Caco-2 (cell line): Measurements from ENCODE around the gene TET3. TPM values are rescaled to one million over a fixed set of nuclear protein-coding genes. Genes with fewer than 3 reads are reported as not detected.

ENCODE experiments used
- BruUV-seq: library from RNA; stranded (reverse); fragments of 400-500 nt; replicated peaks from 2 replicates; lab custom pipeline; 2021; lab: Mats Ljungman, UMichigan
- CTCF ChIA-PET: fragments of 300-600 bp; sonication (Branson Sonifier 250); formaldehyde crosslinking; loops from one replicate; lab custom pipeline; 2022; ENCODE audit warnings: antibody characterized with exemption; lab: Charles Lee
- POLR2A ChIA-PET: fragments of 300-600 bp; sonication (Branson Sonifier 250); formaldehyde crosslinking; loops from one replicate; lab custom pipeline; 2022; ENCODE audit warnings: antibody characterized with exemption; lab: Charles Lee
- DNase-seq, 2 experiments: peaks; one replicate each; pipeline versions ENCODE4 v3.0.0 to v3.0.0-alpha.2; 2020 to 2022
- H3K27me3 ChIP-seq: replicated peaks from 2 replicates; pipeline ENCODE4 v1.6.0; 2011; ENCODE audit warnings: low read length; ENCODE audit not compliant: control insufficient read depth, insufficient read depth
- H3K36me3 ChIP-seq: 2 replicates; pipeline ENCODE4 v1.5.1; 2011; ENCODE audit warnings: low read length; ENCODE audit not compliant: control insufficient read depth, insufficient read depth
- H3K4me1 ChIP-seq: fragments of 250-450 bp; sonication (Bioruptor Pico); 2 replicates; pipeline ENCODE4 v1.5.1; 2020; ENCODE audit warnings: mild to moderate bottlenecking
- H3K4me3 ChIP-seq: 2 replicates; pipeline ENCODE4 v1.5.1; 2011; ENCODE audit warnings: low read depth, mild to moderate bottlenecking, control low read depth, low read length
- H3K9me3 ChIP-seq: fragments of 250-450 bp; sonication (Bioruptor Pico); 2 replicates; pipeline ENCODE4 v1.5.1; 2020; ENCODE audit warnings: mild to moderate bottlenecking, moderate library complexity
- H3K27ac Mint-ChIP-seq: one replicate; pipeline ENCODE4 v1.8.0; 2022; ENCODE audit warnings: mixed read lengths; ENCODE audit not compliant: unreplicated experiment
- H3K27me3 Mint-ChIP-seq: one replicate; pipeline ENCODE4 v1.8.0; 2022; ENCODE audit warnings: mixed read lengths; ENCODE audit not compliant: insufficient read depth, unreplicated experiment
- H3K36me3 Mint-ChIP-seq: one replicate; pipeline ENCODE4 v1.8.0; 2022; ENCODE audit warnings: mild to moderate bottlenecking, mixed read lengths; ENCODE audit not compliant: insufficient read depth, unreplicated experiment
- H3K4me1 Mint-ChIP-seq: one replicate; pipeline ENCODE4 v1.8.0; 2022; ENCODE audit warnings: low read depth, mixed read lengths; ENCODE audit not compliant: unreplicated experiment
- H3K4me3 Mint-ChIP-seq: one replicate; pipeline ENCODE4 v1.8.0; 2022; ENCODE audit warnings: mild to moderate bottlenecking, moderate library complexity, mixed read lengths; ENCODE audit not compliant: unreplicated experiment
- H3K9me3 Mint-ChIP-seq: one replicate; pipeline ENCODE4 v1.8.0; 2022; ENCODE audit warnings: mixed read lengths; ENCODE audit not compliant: unreplicated experiment
- CTCF ChIP-seq, 2 experiments: fragments of 200-600 bp in 1 of 2; IDR thresholded peaks; 1 replicate in 1 of 2; 2 replicates in 1 of 2; pipeline versions ENCODE4 v1.5.1 to v1.8.0; 2011 to 2022; ENCODE audit warnings: antibody characterized with exemption in 1 of 2, control low read depth in 1 of 2, inconsistent platforms in 1 of 2, low read depth in 1 of 2, low read length in 1 of 2, mild to moderate bottlenecking in 1 of 2, moderate library complexity in 1 of 2; ENCODE audit not compliant: insufficient read depth in 1 of 2, severe bottlenecking in 1 of 2, unreplicated experiment in 1 of 2
- intact Hi-C: fragments of 100-400 bp; cut with micrococcal nuclease; formaldehyde crosslinking; loops from one replicate; pipeline ENCODE4 v1.10.0; 2022; ENCODE audit not compliant: unreplicated experiment
- total RNA-seq: library from RNA; stranded (reverse); gene quantifications from 2 replicates; pipeline ENCODE4 v1.2.3, GENCODE V29; 2022

TET3 gene
- total RNA-seq, 1 experiment from 2014 or later, result 27.5 TPM

- peaks cover 8% of the 10 kb centered on the region for H3K9me3 Mint-ChIP-seq
Measured at GRCh38 chr2:74031221-74031620, 46.5 kb downstream of the TET3 start.

GRCh38 chr2:74031959-74032287, 47.2 kb downstream of the TET3 start:
- POLR2A ChIA-PET, result no interaction called here
- H3K27ac Mint-ChIP-seq, result no peak overlapping the region
- Histone ChIP-seq H3K4me3 (no peak overlapping the region), H3K27me3 (no peaks in the 10 kb centered on the region), H3K9me3 (no peaks in the 10 kb centered on the region), H3K4me1 (peaks cover 8% of the 10 kb centered on the region), H3K36me3 (no peaks in the 10 kb centered on the region)
- H3K36me3 Mint-ChIP-seq, result peaks cover 6% of the 10 kb centered on the region
- peaks cover 7% of the 10 kb centered on the region for H3K9me3 Mint-ChIP-seq
- no peak overlapping the region for H3K4me3 Mint-ChIP-seq
- CTCF ChIA-PET, result no interaction called here
- H3K4me1 Mint-ChIP-seq, result peaks cover 7% of the 10 kb centered on the region
- H3K27me3 Mint-ChIP-seq, result no peaks in the 10 kb centered on the region
- DNase-seq, result no peak
- TF ChIP-seq CTCF (IDR thresholded peaks at IDR 0.05; ENCODE audit: insufficient read depth in 1 of 2, low read depth in 1 of 2, low read length in 1 of 2, severe bottlenecking in 1 of 2, unreplicated experiment in 1 of 2), result no peak
- intact Hi-C loops, result no loop called here
- BruUV-seq, result no TSS peak

More at GRCh38 chr2:74031221-74031620, 46.5 kb downstream of the TET3 start:
- no peak for TF ChIP-seq CTCF (IDR thresholded peaks at IDR 0.05; ENCODE audit: insufficient read depth in 1 of 2, low read depth in 1 of 2, low read length in 1 of 2, severe bottlenecking in 1 of 2, unreplicated experiment in 1 of 2)
- peaks cover under 1% of the 10 kb centered on the region for H3K4me1 Mint-ChIP-seq
- no TSS peak for BruUV-seq
- H3K36me3 Mint-ChIP-seq, result peaks cover 8% of the 10 kb centered on the region
- intact Hi-C loops, result no loop called here
- Histone ChIP-seq H3K9me3 (no peaks in the 10 kb centered on the region), H3K27me3 (no peaks in the 10 kb centered on the region), H3K4me3 (no peak overlapping the region), H3K36me3 (no peaks in the 10 kb centered on the region), H3K4me1 (peaks cover 1% of the 10 kb centered on the region)
- no peaks in the 10 kb centered on the region for H3K27me3 Mint-ChIP-seq
- ChIA-PET CTCF (no interaction called here), POLR2A (no interaction called here)
- DNase-seq, result no peak
- no peak overlapping the region for H3K27ac Mint-ChIP-seq
- no peak overlapping the region for H3K4me3 Mint-ChIP-seq

GRCh38 chr2:74033375-74033774, 48.7 kb downstream of the TET3 start:
- ChIA-PET POLR2A (no interaction called here), CTCF (no interaction called here)
- H3K9me3 Mint-ChIP-seq, result no peaks in the 10 kb centered on the region
- H3K4me1 Mint-ChIP-seq, result peaks cover 12% of the 10 kb centered on the region
- no peak overlapping the region for H3K4me3 Mint-ChIP-seq
- no peaks in the 10 kb centered on the region for H3K27me3 Mint-ChIP-seq
- intact Hi-C loops, result no loop called here
- BruUV-seq, result no TSS peak
- no peaks in the 10 kb centered on the region for H3K9me3 ChIP-seq
- peaks cover 8% of the 10 kb centered on the region for H3K36me3 Mint-ChIP-seq
- no peak for DNase-seq
- TF ChIP-seq CTCF (IDR thresholded peaks at IDR 0.05; ENCODE audit: insufficient read depth in 1 of 2, low read depth in 1 of 2, low read length in 1 of 2, severe bottlenecking in 1 of 2, unreplicated experiment in 1 of 2), result no peak
- H3K27me3 ChIP-seq, result no peaks in the 10 kb centered on the region
- H3K27ac Mint-ChIP-seq, result no peak overlapping the region
- no peak overlapping the region for H3K4me3 ChIP-seq
- no peaks in the 10 kb centered on the region for H3K36me3 ChIP-seq
- H3K4me1 ChIP-seq, result peaks cover 16% of the 10 kb centered on the region

Other genes starting within 250 kb of the TET3 start
- gene TPRKB, start 247.6 kb upstream of the TET3 start, total RNA-seq, result 42.1 and 48.8 TPM in 2 replicates
- 23.8 and 24.3 TPM in 2 replicates for gene DUSP11, start 204.8 kb upstream of the TET3 start, total RNA-seq
- gene C2orf78, start 200.7 kb upstream of the TET3 start, total RNA-seq, result not detected in 2 replicates
- 49.8 and 50.1 TPM in 2 replicates for gene STAMBP, start 155.9 kb upstream of the TET3 start, total RNA-seq
- gene ACTG2, start 91.9 kb upstream of the TET3 start, total RNA-seq, result 2.6 and 5.7 TPM in 2 replicates
- gene DGUOK, start 58.0 kb upstream of the TET3 start, total RNA-seq, result 69.6 and 70.7 TPM in 2 replicates
- 71.5 and 79.7 TPM in 2 replicates for gene BOLA3, start 163.0 kb downstream of the TET3 start, total RNA-seq
- gene MOB1A, start 194.0 kb downstream of the TET3 start, total RNA-seq, result 113 and 125 TPM in 2 replicates
- gene MTHFD2, start 213.7 kb downstream of the TET3 start, total RNA-seq, result 416 and 470 TPM in 2 replicates